Eye (tissue), 1 donor: ENCODE measurements around the gene ITGAX.

Source experiments
- DNase-seq: peaks from one replicate; pipeline ENCODE4 v3.0.0-alpha.2; 2015

Gene ITGAX

GRCh38 chr16:31376705-31377104 is 21.7 kb downstream of the ITGAX start:
- no peak for DNase-seq

GRCh38 chr16:31377210-31377903 is 22.4 kb downstream of the ITGAX start:
- no peak for DNase-seq

- peak; percentile 4 for DNase-seq
These were observed 25.2 kb downstream of the ITGAX start for GRCh38 chr16:31380201-31380600.

GRCh38 chr16:31382485-31383161 is 27.6 kb downstream of the ITGAX start:
- DNase-seq: peak; percentile 72

GRCh38 chr16:31385680-31386079 is 30.7 kb downstream of the ITGAX start:
- DNase-seq: no peak

GRCh38 chr16:31386157-31386984 is 31.4 kb downstream of the ITGAX start:
- DNase-seq: no peak

- no peak for DNase-seq
These were observed 33.6 kb downstream of the ITGAX start for GRCh38 chr16:31388535-31388934.

GRCh38 chr16:31390504-31391041 is 35.6 kb downstream of the ITGAX start:
- no peak for DNase-seq

GRCh38 chr16:31393056-31393455 is 38.1 kb downstream of the ITGAX start, which contains the start of gene ITGAD:
Gene ITGAD (plus strand): TSS chr16:31393335. CDS start chr16:31393361, 26 bp downstream.
- no peak for DNase-seq

GRCh38 chr16:31395647-31396046 is 40.7 kb downstream of the ITGAX start:
- DNase-seq: no peak

GRCh38 chr16:31397096-31397660 is 42.2 kb downstream of the ITGAX start:
- DNase-seq: no peak

- no peak for DNase-seq
These were observed 42.7 kb downstream of the ITGAX start for GRCh38 chr16:31397701-31398100.

GRCh38 chr16:31400191-31400590 is 45.2 kb downstream of the ITGAX start:
- DNase-seq: no peak

- DNase-seq: no peak
These were observed 46.5 kb downstream of the ITGAX start for GRCh38 chr16:31401436-31401835.

- DNase-seq: no peak
These were observed 47.7 kb downstream of the ITGAX start for GRCh38 chr16:31402687-31403086.

GRCh38 chr16:31403590-31404352 is 48.8 kb downstream of the ITGAX start:
- no peak for DNase-seq

- DNase-seq: no peak
These were observed 49.5 kb downstream of the ITGAX start for GRCh38 chr16:31404353-31405064.

- no peak for DNase-seq
These were observed 52.4 kb downstream of the ITGAX start for GRCh38 chr16:31407406-31407805.

GRCh38 chr16:31409433-31409832 is 54.5 kb downstream of the ITGAX start:
- DNase-seq: no peak

GRCh38 chr16:31410082-31410481 is 55.1 kb downstream of the ITGAX start:
- no peak for DNase-seq
